GM23248 (cell line): ENCODE measurements around the gene TUBB1.

Source experiments
- EZH2 ChIP-seq: fragments of 200-600 bp; sonication (generic); IDR thresholded peaks from 2 replicates; pipeline ENCODE4 v1.6.1; 2018; ENCODE audit warnings: antibody characterized with exemption, mild to moderate bottlenecking; ENCODE audit not compliant: insufficient read depth, poor library complexity, severe bottlenecking
- EZH2phosphoT487 ChIP-seq: fragments of 200-600 bp; sonication (generic); IDR thresholded peaks from 2 replicates; pipeline ENCODE4 v1.6.1; 2018; ENCODE audit warnings: antibody characterized with exemption, moderate library complexity, mild to moderate bottlenecking, low read depth; ENCODE audit not compliant: insufficient read depth

DNA sequence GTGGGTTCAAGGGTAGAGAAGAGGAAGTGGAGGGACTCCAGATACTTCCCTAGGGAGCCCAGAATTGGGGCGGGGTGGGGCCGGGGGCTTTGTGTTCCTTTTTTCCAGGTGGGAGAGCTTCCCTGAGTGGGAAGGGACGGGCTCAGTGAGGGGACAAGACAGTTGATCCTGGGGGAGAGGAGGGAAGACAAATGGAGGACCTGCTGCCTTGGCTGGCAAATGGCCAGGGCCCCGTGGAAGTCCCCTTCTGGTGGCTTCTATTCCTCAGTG is 14.8 kb upstream of the TUBB1 start:
- TF ChIP-seq EZH2 (no peak), EZH2phosphoT487 (no peak)
